CD4-positive, alpha-beta memory T cell (primary cell): Measurements from ENCODE around the gene CA12. TPM values are rescaled to one million over a fixed set of nuclear protein-coding genes. Genes with fewer than 3 reads are reported as not detected.

Experiments used
- polyA plus RNA-seq, 2 donors: library from polyadenylated mRNA; unstranded; fragments of 300-500 nt; fragmentation: Illumina TruSeq; gene quantifications; one replicate each; pipeline ENCODE4 v1.2.3, GENCODE V29; 2021
- total RNA-seq, 2 experiments: library from RNA; stranded (reverse); gene quantifications; one replicate each; pipeline ENCODE4 v1.2.3, GENCODE V29; 2021

CA12 gene
- total and polyA plus RNA-seq, 4 experiments from 2014 or later: not detected

Other genes with a start within 250 kb of the CA12 start
- 100 to 1,000 TPM; 150 to 161 TPM for gene RPS27L, start 224.4 kb downstream of the CA12 start, total RNA-seq
- 100 to 1,000 TPM; 187 to 211 TPM for gene RPS27L, start 224.4 kb downstream of the CA12 start, polyA plus RNA-seq
- 10 to 100 TPM; 86.0 to 86.4 TPM for gene RAB8B, start 192.2 kb downstream of the CA12 start, total RNA-seq
- 10 to 100 TPM; 35.1 to 58.3 TPM for gene RAB8B, start 192.2 kb downstream of the CA12 start, polyA plus RNA-seq
- gene APH1B, start 104.2 kb downstream of the CA12 start, total RNA-seq: 10 to 100 TPM; 23.0 to 28.4 TPM
- gene APH1B, start 104.2 kb downstream of the CA12 start, polyA plus RNA-seq: 10 to 100 TPM; 11.9 to 13.3 TPM
- 100 to 1,000 TPM; 148 to 159 TPM for gene USP3, start 122.7 kb upstream of the CA12 start, total RNA-seq
- 10 to 100 TPM; 61.6 to 76.1 TPM for gene USP3, start 122.7 kb upstream of the CA12 start, polyA plus RNA-seq
- 1 to 10 TPM; 1.9 to 2.2 TPM for gene FBXL22, start 215.5 kb upstream of the CA12 start, total RNA-seq
- 1 to 10 TPM in 1 of 2 donors, under 1 TPM in 1; 0.50 to 2.0 TPM for gene FBXL22, start 215.5 kb upstream of the CA12 start, polyA plus RNA-seq